Keratinocyte (primary cell): ENCODE measurements around the gene RNF130. TPM values are rescaled to one million over a fixed set of nuclear protein-coding genes. Genes with fewer than 3 reads are reported as not detected.

Experiments used
- DNase-seq: peaks from one replicate; pipeline ENCODE4 v3.0.0-alpha.2; 2011; ENCODE audit warnings: low read depth, missing footprints, low spot score
- FAIRE-seq: peaks from 2 replicates; lab custom pipeline; 2011; peaks lifted over from hg19 to GRCh38; lab: Jason Lieb, UNC
- H2AFZ ChIP-seq: 2 replicates; pipeline ENCODE4 v1.6.0; 2012; ENCODE audit warnings: low read length, control low read depth, inconsistent platforms; ENCODE audit not compliant: control insufficient read depth
- H3K27ac ChIP-seq: 2 replicates; pipeline ENCODE4 v1.5.1; 2011; ENCODE audit warnings: low read length; ENCODE audit not compliant: control insufficient read depth, insufficient read depth
- H3K27me3 ChIP-seq: 3 replicates; pipeline ENCODE4 v1.6.0; 2011; ENCODE audit warnings: low read length; ENCODE audit not compliant: control insufficient read depth, insufficient read depth; ENCODE audit errors: extremely low read depth
- H3K36me3 ChIP-seq, 2 experiments: 2 replicates in 1 of 2; 3 replicates in 1 of 2; pipeline ENCODE4 v1.5.1; 2011; ENCODE audit warnings: low read length in 2 of 2, mild to moderate bottlenecking in 1 of 2; ENCODE audit not compliant: control insufficient read depth in 2 of 2, insufficient read depth in 2 of 2; ENCODE audit errors: extremely low read depth in 1 of 2
- H3K4me1 ChIP-seq: 3 replicates; pipeline ENCODE4 v1.5.1; 2011; ENCODE audit warnings: low read length; ENCODE audit not compliant: control insufficient read depth, insufficient read depth; ENCODE audit errors: extremely low read depth
- H3K4me2 ChIP-seq: 3 replicates; pipeline ENCODE4 v1.6.0; 2011; ENCODE audit warnings: low read depth, low read length; ENCODE audit not compliant: control insufficient read depth, insufficient read depth; ENCODE audit errors: extremely low read depth
- H3K4me3 ChIP-seq, 3 experiments: fragments of 200-600 bp in 1 of 3; sonication (generic) in 1 of 3; 2 replicates in 2 of 3; 3 replicates in 1 of 3; pipeline ENCODE4 v1.5.1; 2011 to 2016; ENCODE audit warnings: low read length in 3 of 3, mild to moderate bottlenecking in 3 of 3, control low read depth in 2 of 3, inconsistent platforms in 1 of 3, low read depth in 1 of 3, mixed read lengths in 1 of 3, mixed run types in 1 of 3, moderate library complexity in 1 of 3; ENCODE audit not compliant: control insufficient read depth in 2 of 3, insufficient read depth in 2 of 3; ENCODE audit errors: extremely low read depth in 1 of 3
- H3K79me2 ChIP-seq: 2 replicates; pipeline ENCODE4 v1.6.0; 2012; ENCODE audit warnings: low read length; ENCODE audit not compliant: control insufficient read depth, insufficient read depth
- H3K9ac ChIP-seq: 3 replicates; pipeline ENCODE4 v1.6.0; 2011; ENCODE audit warnings: low read length; ENCODE audit not compliant: control insufficient read depth, insufficient read depth; ENCODE audit errors: extremely low read depth
- H3K9me1 ChIP-seq: 3 replicates; pipeline ENCODE4 v1.6.0; 2011; ENCODE audit warnings: low read length; ENCODE audit not compliant: control insufficient read depth, insufficient read depth; ENCODE audit errors: extremely low read depth
- H3K9me3 ChIP-seq: 2 replicates; pipeline ENCODE4 v1.5.1; 2012; ENCODE audit warnings: low read depth, low read length; ENCODE audit not compliant: control insufficient read depth
- H4K20me1 ChIP-seq: 3 replicates; pipeline ENCODE4 v1.6.0; 2011; ENCODE audit warnings: low read length; ENCODE audit not compliant: control insufficient read depth, insufficient read depth; ENCODE audit errors: extremely low read depth
- EZH2 ChIP-seq: IDR thresholded peaks from one replicate; pipeline ENCODE4 v1.6.1; 2012; ENCODE audit warnings: inconsistent platforms, mild to moderate bottlenecking, low read length, moderate library complexity
- dilution Hi-C: fragments of 300-500 bp; cut with MboI; formaldehyde crosslinking; loops from one replicate; pipeline ENCODE4 v1.7.0; 2020; ENCODE audit warnings: low sequenced_read_pairs; ENCODE audit not compliant: extremely low pct_ligation_motif_present
- polyA plus RNA-seq, 5 experiments: library from polyadenylated mRNA; depleted of rRNA in 3 of 5; stranded (reverse) in 3 of 5; stranded (forward) in 1 of 5; unstranded in 1 of 5; fragments of >200 nt; gene quantifications; 1 replicate in 1 of 5; 2 replicates in 3 of 5; 3 replicates in 1 of 5; pipeline versions ENCODE4 v1.2.1 to v1.2.3, GENCODE V29; 2011 to 2012; ENCODE audit warnings: missing spikeins in 2 of 5, low read depth in 1 of 5, low replicate concordance in 1 of 5
- TF ChIP-seq, protein P1 (sequence below), 3 experiments: IDR thresholded peaks in 1 of 3; conservative IDR thresholded peaks in 1 of 3; optimal IDR thresholded peaks in 1 of 3; 2 replicates in 2 of 3; 3 replicates in 1 of 3; pipeline versions ENCODE3 to v1.5.1; 2011; ENCODE audit warnings: low read length in 3 of 3, mild to moderate bottlenecking in 3 of 3, moderate library complexity in 2 of 3, control low read depth in 1 of 3, inconsistent platforms in 1 of 3; ENCODE audit not compliant: insufficient read depth in 2 of 3; ENCODE audit errors: extremely low read depth in 1 of 3

Gene RNF130
- polyA plus RNA-seq, 1 donor (not counting 4 experiments of a cell fraction or from before 2014, with no cell fraction given), result 20.0 TPM

DNA sequence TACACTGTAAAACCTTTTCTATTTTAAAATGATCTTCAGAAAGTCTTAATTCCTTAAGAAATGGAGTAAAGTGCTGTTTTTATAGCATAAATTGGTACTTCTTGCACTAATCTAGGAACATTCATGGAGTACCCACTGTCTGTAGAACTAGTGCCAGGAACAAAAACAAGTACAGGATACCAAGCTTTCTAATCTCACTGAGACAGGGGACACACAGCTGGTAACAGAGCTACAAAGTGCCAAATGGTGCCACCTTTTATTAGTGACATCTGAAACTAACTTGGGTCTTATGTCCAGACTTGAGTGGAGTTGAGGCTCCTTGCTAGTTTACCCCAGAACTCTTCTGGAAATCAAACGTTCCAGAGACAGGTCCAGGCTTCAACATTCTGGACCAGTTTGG lies 57.9 kb downstream of the RNF130 start:
- Histone ChIP-seq H3K4me3 (no peak overlapping the region), H3K9me3 (no peaks in the 10 kb centered on the region), H2AFZ (no peak overlapping the region), H3K36me3 (no peaks in the 10 kb centered on the region), H3K79me2 (no peaks in the 10 kb centered on the region), H3K9ac (no peak overlapping the region), H4K20me1 (no peaks in the 10 kb centered on the region), H3K4me2 (no peak overlapping the region), H3K27me3 (no peaks in the 10 kb centered on the region), H3K9me1 (no peaks in the 10 kb centered on the region), H3K4me1 (no peaks in the 10 kb centered on the region), H3K27ac (no peak overlapping the region)
- TF ChIP-seq EZH2, result no peak
- TF ChIP-seq, protein P1, sequence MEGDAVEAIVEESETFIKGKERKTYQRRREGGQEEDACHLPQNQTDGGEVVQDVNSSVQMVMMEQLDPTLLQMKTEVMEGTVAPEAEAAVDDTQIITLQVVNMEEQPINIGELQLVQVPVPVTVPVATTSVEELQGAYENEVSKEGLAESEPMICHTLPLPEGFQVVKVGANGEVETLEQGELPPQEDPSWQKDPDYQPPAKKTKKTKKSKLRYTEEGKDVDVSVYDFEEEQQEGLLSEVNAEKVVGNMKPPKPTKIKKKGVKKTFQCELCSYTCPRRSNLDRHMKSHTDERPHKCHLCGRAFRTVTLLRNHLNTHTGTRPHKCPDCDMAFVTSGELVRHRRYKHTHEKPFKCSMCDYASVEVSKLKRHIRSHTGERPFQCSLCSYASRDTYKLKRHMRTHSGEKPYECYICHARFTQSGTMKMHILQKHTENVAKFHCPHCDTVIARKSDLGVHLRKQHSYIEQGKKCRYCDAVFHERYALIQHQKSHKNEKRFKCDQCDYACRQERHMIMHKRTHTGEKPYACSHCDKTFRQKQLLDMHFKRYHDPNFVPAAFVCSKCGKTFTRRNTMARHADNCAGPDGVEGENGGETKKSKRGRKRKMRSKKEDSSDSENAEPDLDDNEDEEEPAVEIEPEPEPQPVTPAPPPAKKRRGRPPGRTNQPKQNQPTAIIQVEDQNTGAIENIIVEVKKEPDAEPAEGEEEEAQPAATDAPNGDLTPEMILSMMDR (optimal IDR thresholded peaks at IDR 0.05 in 1 of 3, IDR thresholded peaks at IDR 0.05 in 1 of 3, conservative IDR thresholded peaks at IDR 0.05 in 1 of 3; ENCODE audit: extremely low read depth in 1 of 3, insufficient read depth in 2 of 3, low read length in 3 of 3), result no peak
- dilution Hi-C loops, result no loop called here
- FAIRE-seq (no peak), DNase-seq (no peak)

DNA sequence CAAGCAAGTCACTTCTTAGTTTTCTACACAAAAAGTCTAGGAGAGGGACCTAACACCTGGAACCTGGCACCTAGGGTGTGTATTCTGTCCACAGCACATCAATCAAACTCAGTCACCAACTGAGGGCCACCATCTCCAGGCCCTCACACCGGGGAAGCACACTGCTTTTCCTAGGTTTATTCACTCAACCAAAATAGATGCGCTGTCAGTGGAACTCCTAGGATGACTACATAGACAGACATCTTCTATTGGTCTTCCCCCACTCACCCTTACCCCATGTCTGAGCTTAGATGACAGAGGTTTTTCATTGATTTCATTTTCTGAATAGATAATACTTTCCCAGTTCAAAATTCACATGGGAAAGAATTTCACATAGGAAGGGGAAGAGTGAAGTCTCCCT lies 59.2 kb downstream of the RNF130 start:
- Histone ChIP-seq H3K9ac (no peak overlapping the region), H3K4me3 (no peak overlapping the region), H3K9me3 (no peaks in the 10 kb centered on the region), H3K79me2 (no peaks in the 10 kb centered on the region), H3K27me3 (no peaks in the 10 kb centered on the region), H3K9me1 (no peaks in the 10 kb centered on the region), H3K27ac (no peak overlapping the region), H3K36me3 (no peaks in the 10 kb centered on the region), H4K20me1 (no peaks in the 10 kb centered on the region), H3K4me2 (no peak overlapping the region), H3K4me1 (no peaks in the 10 kb centered on the region), H2AFZ (no peak overlapping the region)
- no peak for DNase-seq
- no peak for FAIRE-seq
- TF ChIP-seq, protein P1 (optimal IDR thresholded peaks at IDR 0.05 in 1 of 3, IDR thresholded peaks at IDR 0.05 in 1 of 3, conservative IDR thresholded peaks at IDR 0.05 in 1 of 3; ENCODE audit: extremely low read depth in 1 of 3, insufficient read depth in 2 of 3, low read length in 3 of 3), result no peak
- no peak for TF ChIP-seq EZH2
- dilution Hi-C loops, result no loop called here
